H9 (cell line): Measurements from ENCODE around the gene GGT5. TPM values are rescaled to one million over a fixed set of nuclear protein-coding genes. Genes with fewer than 3 reads are reported as not detected.

ENCODE experiments used
- DNase-seq: peaks from one replicate; pipeline ENCODE4 v3.0.0-alpha.2; 2017
- H2AFZ ChIP-seq: one replicate; pipeline ENCODE4 v1.6.1; 2013; ENCODE audit warnings: mild to moderate bottlenecking, low read length, control low read depth, moderate library complexity
- H2AK5ac ChIP-seq: 2 replicates; pipeline ENCODE4 v1.6.1; 2013; ENCODE audit warnings: low read length, control low read depth, mixed read lengths; ENCODE audit not compliant: insufficient read length
- H2BK120ac ChIP-seq: one replicate; pipeline ENCODE4 v1.6.1; 2013; ENCODE audit warnings: low read depth, mild to moderate bottlenecking, low read length, control low read depth, inconsistent platforms; ENCODE audit not compliant: poor library complexity, severe bottlenecking
- H2BK12ac ChIP-seq: 2 replicates; pipeline ENCODE4 v1.6.1; 2013; ENCODE audit warnings: low read length, control low read depth, mixed read lengths, low read depth; ENCODE audit not compliant: insufficient read length
- H2BK15ac ChIP-seq: 2 replicates; pipeline ENCODE4 v1.6.1; 2013; ENCODE audit warnings: low read depth, low read length, control low read depth
- H2BK20ac ChIP-seq: one replicate; pipeline ENCODE4 v1.6.1; 2013; ENCODE audit warnings: low read depth, mild to moderate bottlenecking, low read length, control low read depth, inconsistent platforms; ENCODE audit not compliant: poor library complexity, severe bottlenecking
- H2BK5ac ChIP-seq: 2 replicates; pipeline ENCODE4 v1.6.1; 2013; ENCODE audit warnings: low read length, control low read depth, mixed read lengths; ENCODE audit not compliant: insufficient read length
- H3K14ac ChIP-seq: 2 replicates; pipeline ENCODE4 v1.6.1; 2013; ENCODE audit warnings: low read length, control low read depth; ENCODE audit not compliant: insufficient read depth
- H3K18ac ChIP-seq: 2 replicates; pipeline ENCODE4 v1.6.1; 2013; ENCODE audit warnings: low read depth, mild to moderate bottlenecking, mixed read lengths, low read length, control low read depth; ENCODE audit not compliant: insufficient read length
- H3K23ac ChIP-seq: 2 replicates; pipeline ENCODE4 v1.6.1; 2013; ENCODE audit warnings: low read length, control low read depth, mixed read lengths, low read depth; ENCODE audit not compliant: insufficient read length
- H3K23me2 ChIP-seq: 2 replicates; pipeline ENCODE4 v1.6.1; 2013; ENCODE audit warnings: low read depth, mild to moderate bottlenecking, mixed read lengths, low read length, control low read depth; ENCODE audit not compliant: insufficient read length, poor library complexity, severe bottlenecking
- H3K27ac ChIP-seq: 2 replicates; pipeline ENCODE4 v1.5.1; 2013; ENCODE audit warnings: low read length, control low read depth, mixed read lengths, low read depth; ENCODE audit not compliant: insufficient read length
- H3K27me3 ChIP-seq: 2 replicates; pipeline ENCODE4 v1.6.1; 2013; ENCODE audit warnings: low read length, control low read depth, inconsistent platforms; ENCODE audit not compliant: insufficient read depth
- H3K4ac ChIP-seq: 2 replicates; pipeline ENCODE4 v1.6.1; 2013; ENCODE audit warnings: low read depth, mild to moderate bottlenecking, control low read depth, inconsistent platforms, low read length, moderate library complexity
- H3K4me1 ChIP-seq: 2 replicates; pipeline ENCODE4 v1.6.1; 2013; ENCODE audit warnings: low read length, control low read depth, inconsistent platforms; ENCODE audit not compliant: insufficient read depth
- H3K4me2 ChIP-seq: 2 replicates; pipeline ENCODE4 v1.6.1; 2013; ENCODE audit warnings: low read length, control low read depth, mixed read lengths; ENCODE audit not compliant: insufficient read length, insufficient read depth
- H3K56ac ChIP-seq: 2 replicates; pipeline ENCODE4 v1.6.1; 2013; ENCODE audit warnings: low read depth, mild to moderate bottlenecking, mixed read lengths, low read length, control low read depth; ENCODE audit not compliant: insufficient read length
- H3K79me1 ChIP-seq: 2 replicates; pipeline ENCODE4 v1.6.1; 2013; ENCODE audit warnings: low read depth, mild to moderate bottlenecking, moderate library complexity, low read length, control low read depth, inconsistent platforms; ENCODE audit not compliant: insufficient read depth, poor library complexity, severe bottlenecking
- H3K79me2 ChIP-seq: 2 replicates; pipeline ENCODE4 v1.6.1; 2013; ENCODE audit warnings: low read length, control low read depth, inconsistent platforms; ENCODE audit not compliant: insufficient read depth
- H3K9ac ChIP-seq: 2 replicates; pipeline ENCODE4 v1.6.1; 2013; ENCODE audit warnings: low read length, control low read depth, mixed read lengths; ENCODE audit not compliant: insufficient read length; ENCODE audit errors: extremely low read depth
- H3K9me3 ChIP-seq: one replicate; pipeline ENCODE4 v1.6.1; 2013; ENCODE audit warnings: low read depth, low read length, inconsistent platforms; ENCODE audit not compliant: control insufficient read depth
- H3T11ph ChIP-seq: one replicate; pipeline ENCODE4 v1.6.1; 2013; ENCODE audit warnings: mild to moderate bottlenecking, low read length, control low read depth, inconsistent platforms
- H4K20me1 ChIP-seq: one replicate; pipeline ENCODE4 v1.6.1; 2013; ENCODE audit not compliant: control insufficient read depth, insufficient read length, insufficient read depth
- H4K5ac ChIP-seq: 2 replicates; pipeline ENCODE4 v1.6.1; 2013; ENCODE audit warnings: low read depth, mild to moderate bottlenecking, mixed read lengths, low read length, control low read depth; ENCODE audit not compliant: insufficient read length
- H4K8ac ChIP-seq: replicated peaks from 2 replicates; pipeline ENCODE4 v1.6.1; 2013; ENCODE audit warnings: low read length, control low read depth, mixed read lengths, low read depth; ENCODE audit not compliant: insufficient read length
- H4K91ac ChIP-seq: 2 replicates; pipeline ENCODE4 v1.6.1; 2013; ENCODE audit warnings: low read depth, mild to moderate bottlenecking, moderate library complexity, mixed read lengths, low read length, control low read depth; ENCODE audit not compliant: insufficient read length
- H3K27ac Mint-ChIP-seq, 3 experiments: 2 replicates in 2 of 3; 3 replicates in 1 of 3; pipeline ENCODE4 v1.8.0; 2020 to 2021; ENCODE audit warnings: mixed read lengths in 3 of 3, mild to moderate bottlenecking in 1 of 3, moderate library complexity in 1 of 3
- H3K27me3 Mint-ChIP-seq: 2 replicates; pipeline ENCODE4 v1.8.0; 2021; ENCODE audit warnings: low read depth, mild to moderate bottlenecking, moderate library complexity, mixed read lengths
- H3K36me3 Mint-ChIP-seq, 3 experiments: 2 replicates in 2 of 3; 3 replicates in 1 of 3; pipeline ENCODE4 v1.8.0; 2020 to 2021; ENCODE audit warnings: low read depth in 3 of 3, mixed read lengths in 3 of 3; ENCODE audit not compliant: insufficient read depth in 1 of 3
- H3K4me1 Mint-ChIP-seq, 2 experiments: 2 replicates each; pipeline ENCODE4 v1.8.0; 2020; ENCODE audit warnings: mixed read lengths in 2 of 2
- H3K4me3 Mint-ChIP-seq, 2 experiments: 2 replicates in 1 of 2; 3 replicates in 1 of 2; pipeline ENCODE4 v1.8.0; 2020 to 2021; ENCODE audit warnings: mild to moderate bottlenecking in 2 of 2, mixed read lengths in 2 of 2, moderate library complexity in 1 of 2
- H3K9me3 Mint-ChIP-seq, 2 experiments: 2 replicates in 1 of 2; 3 replicates in 1 of 2; pipeline ENCODE4 v1.8.0; 2020; ENCODE audit warnings: mild to moderate bottlenecking in 2 of 2, mixed read lengths in 2 of 2, moderate library complexity in 1 of 2
- WGBS: extraction: QIAGEN DNeasy Blood & Tissue Kit; methylation state at CpG from one replicate; pipeline ENCODE4 v1.1.7; 2013; ENCODE audit warnings: missing lambda C conversion rate, low lambda C conversion rate, mixed read lengths; ENCODE audit not compliant: insufficient read length; ENCODE audit errors: extremely low coverage; 5-methylcytosine and 5-hydroxymethylcytosine counted together
- total RNA-seq: library from RNA; stranded (reverse); gene quantifications from 2 replicates; pipeline ENCODE4 v1.2.1, GENCODE V29; 2021
- TF ChIP-seq, protein P1 (sequence below): fragments of 200-600 bp; sonication (generic); conservative IDR thresholded peaks from 3 replicates; pipeline ENCODE4 v1.8.0; 2021; ENCODE audit warnings: antibody characterized with exemption, mild to moderate bottlenecking

Gene GGT5
- total RNA-seq, 1 experiment from 2014 or later: 0.20 TPM

DNA sequence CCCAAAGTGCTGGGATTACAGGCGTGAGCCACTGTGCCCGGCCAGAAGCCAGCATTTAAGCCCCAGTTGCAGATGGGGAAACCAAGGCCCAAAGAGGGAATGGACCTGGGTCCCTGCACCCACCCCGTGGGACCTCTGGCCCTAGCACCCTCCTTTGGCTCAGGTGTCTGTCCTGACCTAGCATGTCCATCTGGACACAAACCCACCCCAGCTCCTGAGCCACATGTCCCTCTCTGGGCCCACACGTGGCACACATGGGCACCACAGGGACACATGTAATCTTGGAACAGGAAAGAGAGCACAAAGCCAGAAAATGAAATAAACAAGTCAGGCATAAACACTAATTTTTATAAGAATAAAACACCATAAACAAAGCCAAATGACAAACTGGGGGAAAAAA is 9.6 kb downstream of the GGT5 start:
- no peak overlapping the region for H3K27ac ChIP-seq
- no peak overlapping the region for H3K18ac ChIP-seq
- Mint-ChIP-seq H3K9me3 (no peaks in the 10 kb centered on the region), H3K27me3 (no peaks in the 10 kb centered on the region), H3K36me3 (no peaks in the 10 kb centered on the region), H3K4me1 (peaks cover 6 to 7% of the 10 kb centered on the region in 2 experiments), H3K27ac (no peak overlapping the region), H3K4me3 (no peak overlapping the region)
- no peak overlapping the region for H2AK5ac ChIP-seq
- no peaks in the 10 kb centered on the region for H4K20me1 ChIP-seq
- no peak overlapping the region for H4K5ac ChIP-seq
- H4K8ac ChIP-seq: no peak overlapping the region
- no peak for DNase-seq
- H3K27me3 ChIP-seq: no peaks in the 10 kb centered on the region
- no peak overlapping the region for H3K4ac ChIP-seq
- no peak overlapping the region for H3K4me2 ChIP-seq
- TF ChIP-seq, protein P1, sequence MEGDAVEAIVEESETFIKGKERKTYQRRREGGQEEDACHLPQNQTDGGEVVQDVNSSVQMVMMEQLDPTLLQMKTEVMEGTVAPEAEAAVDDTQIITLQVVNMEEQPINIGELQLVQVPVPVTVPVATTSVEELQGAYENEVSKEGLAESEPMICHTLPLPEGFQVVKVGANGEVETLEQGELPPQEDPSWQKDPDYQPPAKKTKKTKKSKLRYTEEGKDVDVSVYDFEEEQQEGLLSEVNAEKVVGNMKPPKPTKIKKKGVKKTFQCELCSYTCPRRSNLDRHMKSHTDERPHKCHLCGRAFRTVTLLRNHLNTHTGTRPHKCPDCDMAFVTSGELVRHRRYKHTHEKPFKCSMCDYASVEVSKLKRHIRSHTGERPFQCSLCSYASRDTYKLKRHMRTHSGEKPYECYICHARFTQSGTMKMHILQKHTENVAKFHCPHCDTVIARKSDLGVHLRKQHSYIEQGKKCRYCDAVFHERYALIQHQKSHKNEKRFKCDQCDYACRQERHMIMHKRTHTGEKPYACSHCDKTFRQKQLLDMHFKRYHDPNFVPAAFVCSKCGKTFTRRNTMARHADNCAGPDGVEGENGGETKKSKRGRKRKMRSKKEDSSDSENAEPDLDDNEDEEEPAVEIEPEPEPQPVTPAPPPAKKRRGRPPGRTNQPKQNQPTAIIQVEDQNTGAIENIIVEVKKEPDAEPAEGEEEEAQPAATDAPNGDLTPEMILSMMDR: no peak
- no peak overlapping the region for H3K23ac ChIP-seq
- no peak overlapping the region for H2AFZ ChIP-seq
- H3K79me2 ChIP-seq: no peaks in the 10 kb centered on the region
- no CpG with 5 or more reads among the region's 4 CpGs for WGBS
- H3K9ac ChIP-seq: no peak overlapping the region
- H2BK15ac ChIP-seq: no peak overlapping the region
- no peaks in the 10 kb centered on the region for H3K4me1 ChIP-seq
- no peaks in the 10 kb centered on the region for H3K9me3 ChIP-seq
- no peaks in the 10 kb centered on the region for H3K79me1 ChIP-seq
- no peak overlapping the region for H3K56ac ChIP-seq
- H3K23me2 ChIP-seq: no peaks in the 10 kb centered on the region
- H2BK12ac ChIP-seq: no peak overlapping the region
- H2BK5ac ChIP-seq: no peak overlapping the region
- H2BK120ac ChIP-seq: no peak overlapping the region
- no peak overlapping the region for H2BK20ac ChIP-seq
- no peak overlapping the region for H4K91ac ChIP-seq
- H3K14ac ChIP-seq: no peak overlapping the region; the same call in 1 of the 2 replicates
- no peak overlapping the region for H3T11ph ChIP-seq
